Nephron (organoid): Measurements from ENCODE around the gene VOPP1.

Experiments
- H3K27ac Mint-ChIP-seq, 3 experiments: 2 replicates each; pipeline ENCODE4 v1.8.0; 2020; ENCODE audit warnings: mixed read lengths in 3 of 3, mild to moderate bottlenecking in 2 of 3, moderate library complexity in 1 of 3
- H3K27me3 Mint-ChIP-seq: 2 replicates; pipeline ENCODE4 v1.8.0; 2021; ENCODE audit warnings: low read depth, mild to moderate bottlenecking, moderate library complexity, mixed read lengths
- H3K36me3 Mint-ChIP-seq: 2 replicates; pipeline ENCODE4 v1.8.0; 2020; ENCODE audit warnings: low read depth, mixed read lengths
- H3K4me1 Mint-ChIP-seq: 2 replicates; pipeline ENCODE4 v1.8.0; 2020; ENCODE audit warnings: mixed read lengths
- H3K4me3 Mint-ChIP-seq, 3 experiments: 2 replicates each; pipeline ENCODE4 v1.8.0; 2020; ENCODE audit warnings: mild to moderate bottlenecking in 3 of 3, mixed read lengths in 3 of 3, moderate library complexity in 2 of 3
- H3K9me3 Mint-ChIP-seq: 2 replicates; pipeline ENCODE4 v1.8.0; 2020; ENCODE audit warnings: mixed read lengths
- TF ChIP-seq, protein P1 (sequence below), 3 experiments: fragments of 200-600 bp; sonication (generic); IDR thresholded peaks; one replicate each; pipeline ENCODE4 v1.5.0; 2021; ENCODE audit warnings: antibody characterized with exemption in 3 of 3; ENCODE audit not compliant: unreplicated experiment in 3 of 3

The VOPP1 gene

DNA sequence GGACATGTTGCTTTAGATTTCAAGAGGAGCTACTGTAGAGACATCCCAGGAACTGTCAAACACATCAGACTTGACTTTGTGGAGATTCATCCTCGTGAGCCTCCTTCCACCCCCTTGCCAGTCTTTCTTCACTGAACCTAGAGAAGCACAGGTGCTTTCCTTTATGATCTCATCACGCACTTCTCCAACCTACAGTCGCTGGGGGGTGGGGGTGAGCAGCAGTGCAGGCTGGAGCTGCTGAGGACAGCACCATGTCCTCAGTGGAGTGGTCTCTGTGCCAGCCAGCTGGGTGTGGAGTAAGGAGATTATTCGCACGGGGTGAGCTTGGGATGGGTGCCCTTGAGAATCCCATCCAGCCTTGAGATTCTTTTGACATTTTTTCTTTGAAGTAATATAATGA is 88.1 kb downstream of the VOPP1 start:
- H3K27ac Mint-ChIP-seq, result peak overlapping the region; percentile 73 to 94 (median 94)
- no peaks in the 10 kb centered on the region for H3K9me3 Mint-ChIP-seq
- H3K4me1 Mint-ChIP-seq, result peaks cover 49% of the 10 kb centered on the region
- TF ChIP-seq, protein P1, sequence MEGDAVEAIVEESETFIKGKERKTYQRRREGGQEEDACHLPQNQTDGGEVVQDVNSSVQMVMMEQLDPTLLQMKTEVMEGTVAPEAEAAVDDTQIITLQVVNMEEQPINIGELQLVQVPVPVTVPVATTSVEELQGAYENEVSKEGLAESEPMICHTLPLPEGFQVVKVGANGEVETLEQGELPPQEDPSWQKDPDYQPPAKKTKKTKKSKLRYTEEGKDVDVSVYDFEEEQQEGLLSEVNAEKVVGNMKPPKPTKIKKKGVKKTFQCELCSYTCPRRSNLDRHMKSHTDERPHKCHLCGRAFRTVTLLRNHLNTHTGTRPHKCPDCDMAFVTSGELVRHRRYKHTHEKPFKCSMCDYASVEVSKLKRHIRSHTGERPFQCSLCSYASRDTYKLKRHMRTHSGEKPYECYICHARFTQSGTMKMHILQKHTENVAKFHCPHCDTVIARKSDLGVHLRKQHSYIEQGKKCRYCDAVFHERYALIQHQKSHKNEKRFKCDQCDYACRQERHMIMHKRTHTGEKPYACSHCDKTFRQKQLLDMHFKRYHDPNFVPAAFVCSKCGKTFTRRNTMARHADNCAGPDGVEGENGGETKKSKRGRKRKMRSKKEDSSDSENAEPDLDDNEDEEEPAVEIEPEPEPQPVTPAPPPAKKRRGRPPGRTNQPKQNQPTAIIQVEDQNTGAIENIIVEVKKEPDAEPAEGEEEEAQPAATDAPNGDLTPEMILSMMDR (IDR thresholded peaks at IDR 0.05; ENCODE audit: unreplicated experiment in 3 of 3), result no peak
- H3K36me3 Mint-ChIP-seq, result peaks cover 4% of the 10 kb centered on the region
- no peaks in the 10 kb centered on the region for H3K27me3 Mint-ChIP-seq
- no peak overlapping the region for H3K4me3 Mint-ChIP-seq

- Mint-ChIP-seq H3K36me3 (peaks cover 3% of the 10 kb centered on the region), H3K4me3 (no peak overlapping the region), H3K4me1 (peaks cover 40% of the 10 kb centered on the region), H3K27ac (no peak overlapping the region), H3K27me3 (no peaks in the 10 kb centered on the region), H3K9me3 (no peaks in the 10 kb centered on the region)
- TF ChIP-seq, protein P1 (IDR thresholded peaks at IDR 0.05; ENCODE audit: unreplicated experiment in 3 of 3), result no peak
Observed at GRCh38 chr7:55483046-55483445, 89.3 kb downstream of the VOPP1 start.

- Mint-ChIP-seq H3K4me3 (no peak overlapping the region), H3K4me1 (peaks cover 29% of the 10 kb centered on the region), H3K9me3 (no peaks in the 10 kb centered on the region), H3K27ac (no peak overlapping the region), H3K36me3 (peaks cover 3% of the 10 kb centered on the region), H3K27me3 (no peaks in the 10 kb centered on the region)
- TF ChIP-seq, protein P1 (IDR thresholded peaks at IDR 0.05; ENCODE audit: unreplicated experiment in 3 of 3), result no peak
Observed at GRCh38 chr7:55481155-55481554, 91.1 kb downstream of the VOPP1 start.

- H3K9me3 Mint-ChIP-seq, result no peaks in the 10 kb centered on the region
- H3K4me1 Mint-ChIP-seq, result peaks cover 9% of the 10 kb centered on the region
- no peaks in the 10 kb centered on the region for H3K27me3 Mint-ChIP-seq
- no peak overlapping the region for H3K4me3 Mint-ChIP-seq
- TF ChIP-seq, protein P1 (IDR thresholded peaks at IDR 0.05; ENCODE audit: unreplicated experiment in 3 of 3), result no peak
- peaks cover 5% of the 10 kb centered on the region for H3K36me3 Mint-ChIP-seq
- no peak overlapping the region for H3K27ac Mint-ChIP-seq
Observed at GRCh38 chr7:55478700-55479099, 93.6 kb downstream of the VOPP1 start.

DNA sequence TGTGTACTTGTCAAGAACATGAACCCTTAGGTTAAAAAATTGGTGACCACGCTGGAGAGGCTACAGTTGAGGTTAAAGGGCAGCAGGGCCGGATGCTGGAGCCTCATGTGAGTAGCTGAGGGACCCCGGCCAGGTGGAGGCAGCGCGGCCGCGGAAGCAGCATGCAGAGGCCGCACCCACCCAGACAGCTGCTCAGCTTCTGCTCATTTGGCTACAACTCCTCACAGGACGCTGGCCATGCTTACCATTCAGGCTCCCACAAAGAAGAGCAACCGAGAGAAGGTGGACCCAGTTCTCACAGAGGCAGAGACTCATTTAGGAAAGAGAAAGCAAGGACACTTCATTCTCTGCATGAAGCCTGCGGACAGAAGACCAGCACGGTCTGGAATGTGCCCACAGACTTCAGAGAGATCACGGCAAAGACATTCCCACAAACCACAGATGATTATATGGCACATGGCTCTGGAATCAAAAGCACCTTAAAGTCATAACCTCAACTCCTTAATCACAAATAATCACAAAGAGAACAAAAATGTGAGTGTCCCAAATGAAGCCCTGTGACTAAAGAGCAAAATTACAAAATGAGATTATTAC is 94.4 kb downstream of the VOPP1 start:
- TF ChIP-seq, protein P1 (IDR thresholded peaks at IDR 0.05; ENCODE audit: unreplicated experiment in 3 of 3), result no peak
- no peaks in the 10 kb centered on the region for H3K9me3 Mint-ChIP-seq

More for the DNA sequence above, 94.4 kb downstream of the VOPP1 start:
- Mint-ChIP-seq H3K27me3 (no peaks in the 10 kb centered on the region), H3K4me1 (peaks cover 9% of the 10 kb centered on the region), H3K27ac (no peak overlapping the region), H3K4me3 (no peak overlapping the region), H3K36me3 (peaks cover 5% of the 10 kb centered on the region)
